ENCODE measurements around the gene P4HA3. TPM values are rescaled to one million over a fixed set of nuclear protein-coding genes. Genes with fewer than 3 reads are reported as not detected.

P4HA3 gene
- total RNA-seq, 1 experiment from 2014 or later: 0.17 TPM

Other genes starting within 250 kb of the P4HA3 start
- 8.4 and 17.7 TPM in 2 replicates for gene C2CD3, start 140.6 kb downstream of the P4HA3 start, total RNA-seq (2014; rRNA removed; shearing (Covaris generic))
- 33.1 and 33.5 TPM in 2 replicates for gene PPME1, start 140.4 kb downstream of the P4HA3 start, total RNA-seq (2014; rRNA removed; shearing (Covaris generic))
- 2.2 and 3.7 TPM in 2 replicates for gene PGM2L1, start 86.8 kb upstream of the P4HA3 start, total RNA-seq (2014; rRNA removed; shearing (Covaris generic))
- 0.08 TPM in 1 of 2 replicates, not detected in the other for gene KCNE3, start 155.9 kb upstream of the P4HA3 start, total RNA-seq (2014; rRNA removed; shearing (Covaris generic))
- 8.7 and 10.3 TPM in 2 replicates for gene LIPT2, start 182.1 kb upstream of the P4HA3 start, total RNA-seq (2014; rRNA removed; shearing (Covaris generic))

All from H4 (cell line).